Ovary (tissue), 9 donors: ENCODE results near the gene TLL2. TPM values are rescaled to one million over a fixed set of nuclear protein-coding genes. Genes with fewer than 3 reads are reported as not detected.

Experiments
- DNase-seq, 5 donors: peaks; one replicate each; pipeline ENCODE4 v3.0.0-alpha.2; 2019 to 2020
- H3K27ac ChIP-seq, 2 donors: fragments of 200-600 bp; one replicate each; pipeline versions ENCODE4 v1.5.1 to v1.8.0; 2019 to 2022
- H3K27me3 ChIP-seq: fragments of 200-600 bp; one replicate; pipeline ENCODE4 v1.8.0; 2022
- H3K36me3 ChIP-seq: fragments of 200-600 bp; sonication (generic); one replicate; pipeline ENCODE4 v1.5.1; 2019
- H3K4me1 ChIP-seq: one replicate; pipeline ENCODE4 v1.8.1; 2013; ENCODE audit warnings: mild to moderate bottlenecking, moderate library complexity; ENCODE audit not compliant: insufficient read depth
- H3K4me3 ChIP-seq: fragments of 200-600 bp; sonication (generic); one replicate; pipeline ENCODE4 v1.5.1; 2017
- H3K9me3 ChIP-seq, 2 donors: fragments of 200-600 bp in 1 of 2; sonication (generic) in 1 of 2; one replicate each; pipeline versions ENCODE4 v1.5.1 to v1.8.1; 2013 to 2019; ENCODE audit warnings: mild to moderate bottlenecking in 1 of 2, moderate library complexity in 1 of 2
- CTCF ChIP-seq, 3 donors: fragments of 450-650 bp in 2 of 3; fragments of 200-600 bp in 1 of 3; IDR thresholded peaks; one replicate each; pipeline versions ENCODE4 v1.5.1 to v1.8.0; 2016 to 2022; ENCODE audit warnings: antibody characterized with exemption in 3 of 3, mild to moderate bottlenecking in 1 of 3
- EP300 ChIP-seq: sonication (generic); formaldehyde crosslinking; IDR thresholded peaks from one replicate; pipeline ENCODE4 v1.6.1; 2017; ENCODE audit warnings: antibody characterized with exemption
- POLR2A ChIP-seq: fragments of 450-650 bp; IDR thresholded peaks from one replicate; pipeline ENCODE4 v1.6.1; 2017; ENCODE audit warnings: antibody characterized with exemption, mild to moderate bottlenecking, moderate library complexity
- WGBS, 3 donors: extraction: QIAGEN DNeasy Blood & Tissue Kit in 1 of 3; methylation state at CpG; one replicate each; pipeline versions ENCODE4 v1.1.5 to v1.1.7; 2013 to 2017; 5-methylcytosine and 5-hydroxymethylcytosine counted together
- intact Hi-C, 4 donors: fragments of 100-400 bp; cut with DNase I; formaldehyde crosslinking; loops; one replicate each; pipeline versions ENCODE4 v1.11.0 to v1.15.1; 2022 to 2023
- polyA plus RNA-seq, 2 donors: library from polyadenylated mRNA; stranded (reverse); fragments of 200-250 nt in 1 of 2; fragments of 350-450 nt in 1 of 2; fragmentation: Illumina TruSeq in 1 of 2; extraction: RNeasy Lipid Tissue Mini Kit (QIAGEN cat#74804) in 1 of 2; gene quantifications; one replicate each; pipeline ENCODE4 v1.2.3, GENCODE V29; 2013 to 2014
- total RNA-seq, 7 donors: library from RNA; depleted of rRNA in 2 of 7; stranded (reverse); fragments of >200 nt in 2 of 7; fragmentation: NEBNext Ultra II Directional in 3 of 7; extraction: Animal tissue kit (Norgen Biotek cat#: 25700) in 3 of 7; gene quantifications; one replicate each; pipeline versions ENCODE4 v1.1.0 to v1.2.4, GENCODE V29; 2016 to 2023
- donor health status: DM: no; HTN: no; CAD: no; lungs with moderate emphysema.
- donor health status: DM: no; HTN: no; CAD: no.
- donor health status: Bipolar disorder and iron deficiency.
- donor health status: DM: yes; HTN: yes; CAD: no.
- donor health status: DM: no; HTN: no; CAD: no.
- donor health status: DM: yes; HTN: yes; CAD: no.

TLL2 gene
- total and polyA plus RNA-seq, 9 donors: 0.07 to 0.68 (median 0.29) TPM; not detected in 1

DNA sequence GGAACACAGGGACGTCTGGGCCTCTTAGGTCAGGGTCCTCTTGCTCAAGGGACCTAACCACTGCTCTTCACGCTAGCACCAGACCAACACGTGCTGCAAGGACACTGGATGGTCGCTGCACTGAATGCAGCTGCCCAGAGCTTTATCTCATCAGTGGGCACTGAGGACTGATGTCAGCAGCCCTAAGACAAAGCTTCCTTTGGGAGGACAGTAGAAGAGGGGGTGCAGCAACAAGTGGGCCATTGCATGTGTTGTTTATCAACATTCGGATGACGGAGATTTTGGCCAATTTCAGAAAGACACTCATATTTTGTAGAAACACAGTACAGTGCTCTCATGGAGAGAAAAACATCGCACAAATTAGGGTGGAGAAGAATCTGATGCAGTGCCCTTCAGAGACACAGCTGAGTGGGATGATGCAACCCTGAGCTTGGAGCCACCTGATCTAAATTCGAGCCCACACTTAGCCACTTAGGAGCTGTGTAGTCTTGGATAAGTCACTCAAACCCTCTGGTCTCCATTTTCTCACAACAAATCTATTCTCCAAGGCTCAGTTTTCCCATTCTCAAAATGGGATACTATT, 156.6 kb downstream of the TLL2 start:
- H3K27me3 ChIP-seq: no peaks in the 10 kb centered on the region
- no peak overlapping the region for H3K27ac ChIP-seq
- TF ChIP-seq EP300: no peak
- no peak for TF ChIP-seq POLR2A
- TF ChIP-seq CTCF (IDR thresholded peaks at IDR 0.05): no peak
- H3K36me3 ChIP-seq: no peaks in the 10 kb centered on the region
- H3K4me3 ChIP-seq: no peak overlapping the region
- no peak for DNase-seq
- intact Hi-C loops: no loop called here
- WGBS, 3 donors: 68 to 72% (median 68%) methylated on average over 8 of the region's 8 CpGs
- H3K9me3 ChIP-seq: no peaks in the 10 kb centered on the region
- H3K4me1 ChIP-seq: no peaks in the 10 kb centered on the region

DNA sequence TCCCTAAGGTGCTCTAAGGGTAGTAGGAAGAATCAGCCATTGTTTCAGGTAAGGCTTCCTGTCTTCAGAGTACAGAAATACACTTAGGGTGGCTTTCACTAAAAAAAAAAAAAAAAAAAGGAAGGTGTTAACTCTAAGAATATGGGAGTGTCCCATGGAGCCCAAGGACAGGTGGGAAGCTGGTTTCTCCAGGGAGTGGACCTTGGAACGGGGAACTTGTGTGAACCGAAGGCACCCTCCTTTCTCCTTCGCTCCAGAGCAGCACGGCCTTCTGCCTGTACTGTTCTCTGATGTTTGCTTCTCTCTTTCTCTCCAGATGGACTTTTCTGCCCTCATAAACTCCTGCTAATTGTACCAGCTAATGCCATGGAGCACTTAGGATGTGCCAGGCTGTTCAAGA, 161.1 kb downstream of the TLL2 start:
- 59 to 61% (median 59%) methylated on average over 4 of the region's 4 CpGs for WGBS, 3 donors
- no peak for DNase-seq
- Histone ChIP-seq H3K4me3 (no peak overlapping the region), H3K36me3 (no peaks in the 10 kb centered on the region), H3K4me1 (no peaks in the 10 kb centered on the region), H3K9me3 (no peaks in the 10 kb centered on the region), H3K27me3 (no peaks in the 10 kb centered on the region), H3K27ac (no peak overlapping the region)
- TF ChIP-seq CTCF (IDR thresholded peaks at IDR 0.05): no peak
- TF ChIP-seq EP300: no peak
- no peak for TF ChIP-seq POLR2A
- intact Hi-C loops: no loop called here

DNA sequence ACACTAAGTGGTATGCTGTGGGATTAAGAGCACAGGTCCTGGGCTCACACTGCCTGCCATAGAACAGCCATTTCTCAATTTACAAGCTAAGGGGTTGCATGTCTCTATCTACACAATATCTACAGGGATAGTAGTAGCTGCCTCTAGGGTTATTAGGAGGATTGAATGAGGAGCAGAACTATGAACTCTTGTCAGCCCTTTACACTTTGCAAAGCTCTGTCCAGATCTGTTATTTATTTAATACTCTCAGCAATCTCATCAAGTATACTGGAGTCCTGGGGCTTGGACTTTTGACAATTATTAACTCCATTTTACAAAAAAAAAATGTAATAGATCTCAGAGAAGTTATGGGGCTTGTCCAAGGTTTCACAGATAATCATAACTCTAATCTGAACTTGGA, 161.7 kb downstream of the TLL2 start:
- intact Hi-C loops: no loop called here
- Histone ChIP-seq H3K4me1 (no peaks in the 10 kb centered on the region), H3K27ac (no peak overlapping the region), H3K36me3 (no peaks in the 10 kb centered on the region), H3K9me3 (no peaks in the 10 kb centered on the region), H3K27me3 (no peaks in the 10 kb centered on the region), H3K4me3 (no peak overlapping the region)
- no peak for TF ChIP-seq EP300
- TF ChIP-seq CTCF (IDR thresholded peaks at IDR 0.05): no peak
- TF ChIP-seq POLR2A: no peak
- no peak for DNase-seq

DNA sequence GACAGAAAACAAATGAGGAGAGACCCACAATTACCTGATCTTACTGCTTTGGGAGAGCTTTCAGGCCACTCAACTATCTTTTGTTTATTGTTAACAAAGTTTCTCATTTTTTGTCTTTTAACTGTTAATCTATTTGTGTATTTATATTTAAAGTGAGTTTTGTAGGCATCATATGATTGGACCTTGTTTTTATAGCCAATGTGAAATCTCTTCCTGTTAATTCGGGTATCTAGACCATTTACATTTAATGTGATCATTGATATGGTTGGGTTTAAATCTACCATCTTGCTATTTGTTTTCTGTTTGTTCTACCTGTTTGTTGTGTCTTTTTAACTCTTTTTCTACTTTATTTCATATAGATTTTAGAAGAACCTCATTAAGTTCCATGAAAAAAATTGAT, 167.4 kb downstream of the TLL2 start:
- Histone ChIP-seq H3K27me3 (no peaks in the 10 kb centered on the region), H3K9me3 (peaks cover 0 to 7% of the 10 kb centered on the region in 2 donors), H3K4me1 (no peaks in the 10 kb centered on the region), H3K27ac (no peak overlapping the region), H3K4me3 (no peak overlapping the region), H3K36me3 (no peaks in the 10 kb centered on the region)
- intact Hi-C loops: no loop called here
- no peak for DNase-seq
- WGBS, 3 donors: 75 to 89% (median 79%) methylated on average over 1 of the region's 1 CpG
- TF ChIP-seq POLR2A (no peak), CTCF (IDR thresholded peaks at IDR 0.05) (no peak), EP300 (no peak)
